SK-N-SH (cell line): ENCODE data around the gene LRRC17. TPM values are rescaled to one million over a fixed set of nuclear protein-coding genes. Genes with fewer than 3 reads are reported as not detected.
A peak's percentile ranks its signal among the peaks of the same experiment; 100 is the strongest.

Experiments used
- CTCF ChIA-PET: fragments of 300-600, 350-600 bp; formaldehyde crosslinking; extraction: SDS; loops from one replicate; lab custom pipeline; 2021; lab: Yijun Ruan, JAX
- POLR2A ChIA-PET: fragments of 350-600 bp; sonication (Branson Sonifier 250); formaldehyde crosslinking; extraction: SDS; loops from one replicate; lab custom pipeline; 2020; ENCODE audit warnings: antibody characterized with exemption, inconsistent platforms; lab: Yijun Ruan, JAX
- DNase-seq: peaks from one replicate; pipeline ENCODE4 v3.0.0; 2012
- H2AFZ ChIP-seq: fragments of 200-600 bp; sonication (generic); 2 replicates; pipeline ENCODE4 v1.8.1; 2016; ENCODE audit warnings: antibody characterized with exemption, mild to moderate bottlenecking, low read depth
- H3F3A ChIP-seq: fragments of 200-600 bp; sonication (generic); replicated peaks from 2 replicates; pipeline ENCODE3; 2016; ENCODE audit warnings: antibody characterized with exemption, mild to moderate bottlenecking; ENCODE audit not compliant: insufficient read depth
- H3K27ac ChIP-seq, 2 experiments: fragments of 200-500 bp in 1 of 2; fragments of 200-600 bp in 1 of 2; sonication (Bioruptor generic) in 1 of 2; sonication (generic), shearing (Covaris generic) in 1 of 2; 2 replicates each; pipeline versions ENCODE4 v1.5.1 to v1.6.1; 2014 to 2016; ENCODE audit warnings: low read depth in 2 of 2, inconsistent platforms in 1 of 2, low read length in 1 of 2, mild to moderate bottlenecking in 1 of 2, mixed read lengths in 1 of 2
- H3K27me3 ChIP-seq: fragments of 200-600 bp; sonication (generic), shearing (Covaris generic); 2 replicates; pipeline ENCODE4 v1.6.1; 2016; ENCODE audit warnings: mixed run types; ENCODE audit not compliant: insufficient read depth
- H3K36me3 ChIP-seq, 2 experiments: fragments of 200-500 bp in 1 of 2; fragments of 200-600 bp in 1 of 2; sonication (Bioruptor generic) in 1 of 2; sonication (generic) in 1 of 2; replicated peaks in 1 of 2; 2 replicates each; pipeline versions ENCODE3 to v1.5.1; 2014 to 2016; ENCODE audit warnings: low read length in 1 of 2, mild to moderate bottlenecking in 1 of 2; ENCODE audit not compliant: insufficient read depth in 2 of 2, control insufficient read depth in 1 of 2
- H3K4me1 ChIP-seq, 2 experiments: fragments of 200-500 bp in 1 of 2; fragments of 200-600 bp in 1 of 2; sonication (Bioruptor generic) in 1 of 2; sonication (generic), shearing (Covaris generic) in 1 of 2; 2 replicates each; pipeline versions ENCODE4 v1.5.1 to v1.6.1; 2014 to 2016; ENCODE audit warnings: low read depth in 1 of 2, low read length in 1 of 2, mixed run types in 1 of 2; ENCODE audit not compliant: insufficient read depth in 2 of 2, control insufficient read depth in 1 of 2
- H3K4me2 ChIP-seq: fragments of 200-600 bp; sonication (generic), shearing (Covaris generic); 2 replicates; pipeline ENCODE4 v1.6.1; 2017; ENCODE audit warnings: mixed run types
- H3K4me3 ChIP-seq, 2 experiments: fragments of 200-500 bp in 1 of 2; fragments of 200-600 bp in 1 of 2; sonication (Bioruptor generic) in 1 of 2; sonication (generic), shearing (Covaris generic) in 1 of 2; 2 replicates each; pipeline versions ENCODE4 v1.5.1 to v1.8.1; 2014 to 2016; ENCODE audit warnings: low read depth in 2 of 2, inconsistent platforms in 1 of 2, low read length in 1 of 2, mild to moderate bottlenecking in 1 of 2, mixed read lengths in 1 of 2, moderate library complexity in 1 of 2
- H3K79me2 ChIP-seq: fragments of 200-600 bp; sonication (generic); 2 replicates; pipeline ENCODE4 v1.8.1; 2017; ENCODE audit warnings: mild to moderate bottlenecking; ENCODE audit not compliant: insufficient read depth
- H3K9ac ChIP-seq: fragments of 200-600 bp; sonication (generic); 2 replicates; pipeline ENCODE4 v1.6.1; 2017; ENCODE audit warnings: mixed run types
- H3K9me2 ChIP-seq: fragments of 200-600 bp; sonication (generic); 2 replicates; pipeline ENCODE4 v1.6.1; 2017; ENCODE audit warnings: mixed run types
- H3K9me3 ChIP-seq: fragments of 200-600 bp; sonication (generic); 2 replicates; pipeline ENCODE4 v1.6.1; 2017; ENCODE audit warnings: mixed run types, mild to moderate bottlenecking, moderate library complexity
- H4K20me1 ChIP-seq: fragments of 200-600 bp; sonication (generic); 2 replicates; pipeline ENCODE4 v1.6.1; 2017; ENCODE audit warnings: mild to moderate bottlenecking, mixed run types; ENCODE audit not compliant: insufficient read depth
- ELF1 ChIP-seq: IDR thresholded peaks from 2 replicates; pipeline ENCODE4 v1.4.0; 2012
- EZH2phosphoT487 ChIP-seq: fragments of 200-600 bp; sonication (generic); IDR thresholded peaks from 2 replicates; pipeline ENCODE4 v1.6.1; 2017; ENCODE audit warnings: low read depth, mixed run types, mild to moderate bottlenecking, antibody characterized with exemption, moderate library complexity, borderline replicate concordance
- FOSL2 ChIP-seq: IDR thresholded peaks from 2 replicates; pipeline ENCODE4 v1.4.0; 2012; ENCODE audit warnings: low read depth, mild to moderate bottlenecking, moderate library complexity, borderline replicate concordance
- GABPA ChIP-seq: IDR thresholded peaks from 2 replicates; pipeline ENCODE4 v1.4.0; 2012; ENCODE audit warnings: low read depth, mild to moderate bottlenecking
- GATA2 ChIP-seq: sonication (generic); formaldehyde crosslinking; IDR thresholded peaks from 2 replicates; pipeline ENCODE4 v1.5.0; 2020; ENCODE audit warnings: mild to moderate bottlenecking, missing genetic modification reagents
- IRF3 ChIP-seq: fragments of 150-350 bp; IDR thresholded peaks from 2 replicates; pipeline ENCODE4 v1.6.1; 2016; ENCODE audit warnings: mild to moderate bottlenecking, low read depth, low read length
- NFIC ChIP-seq: IDR thresholded peaks from 2 replicates; pipeline ENCODE4 v1.4.0; 2012; ENCODE audit warnings: borderline replicate concordance
- NRF1 ChIP-seq: IDR thresholded peaks from 2 replicates; pipeline ENCODE4 v1.6.1; 2012; ENCODE audit warnings: low read depth, mild to moderate bottlenecking, low read length
- POLR2AphosphoS5 ChIP-seq: IDR thresholded peaks from 2 replicates; pipeline ENCODE4 v1.6.1; 2012; ENCODE audit warnings: low read depth, low read length
- RAD21 ChIP-seq: IDR thresholded peaks from 2 replicates; pipeline ENCODE4 v1.6.1; 2012; ENCODE audit warnings: mild to moderate bottlenecking, low read length
- SIN3A ChIP-seq: IDR thresholded peaks from 2 replicates; pipeline ENCODE4 v1.6.1; 2012; ENCODE audit warnings: low read depth, mild to moderate bottlenecking, low read length, moderate library complexity, borderline replicate concordance
- TAF1 ChIP-seq: IDR thresholded peaks from 2 replicates; pipeline ENCODE4 v1.6.1; 2012; ENCODE audit warnings: low read depth, mild to moderate bottlenecking, low read length, moderate library complexity, borderline replicate concordance
- TEAD4 ChIP-seq: IDR thresholded peaks from 2 replicates; pipeline ENCODE4 v1.4.0; 2012; ENCODE audit warnings: mild to moderate bottlenecking, borderline replicate concordance; ENCODE audit not compliant: insufficient read depth
- USF1 ChIP-seq: IDR thresholded peaks from 2 replicates; pipeline ENCODE4 v1.4.0; 2012; ENCODE audit warnings: low read depth, borderline replicate concordance
- USF2 ChIP-seq: fragments of 150-350 bp; IDR thresholded peaks from 2 replicates; pipeline ENCODE4 v1.6.1; 2017; ENCODE audit warnings: antibody characterized with exemption, low read length, low read depth, borderline replicate concordance
- WGBS: methylation state at CpG from one replicate; pipeline ENCODE4 v1.1.6; 2017; ENCODE audit warnings: low lambda C conversion rate; 5-methylcytosine and 5-hydroxymethylcytosine counted together
- polyA plus RNA-seq, 3 experiments: library from polyadenylated mRNA; depleted of rRNA; stranded (reverse); fragments of >200 nt; gene quantifications; 2 replicates each; pipeline ENCODE4 v1.2.3, GENCODE V29; 2012
- TF ChIP-seq, protein P1 (sequence below): IDR thresholded peaks from 2 replicates; pipeline ENCODE4 v1.6.1; 2012; ENCODE audit warnings: mild to moderate bottlenecking, low read depth, low read length, moderate library complexity
- TF ChIP-seq, protein P2 (sequence below): IDR thresholded peaks from 2 replicates; pipeline ENCODE4 v1.4.0; 2012; ENCODE audit warnings: low read depth

Gene LRRC17
- polyA plus RNA-seq, 1 of the 3 experiments (the other 2 are of a cell fraction): 101 TPM

GRCh38 chr7:102914585-102914984 lies 1.8 kb downstream of the LRRC17 start:
- Histone ChIP-seq H3K4me3 (peak overlapping the region in 1 of 2 experiments; percentile 48; a peak in 1 of 4 replicates), H3K79me2 (no peaks in the 10 kb centered on the region), H3K4me2 (no peak overlapping the region), H3K9me3 (no peaks in the 10 kb centered on the region), H3K9ac (no peak overlapping the region), H4K20me1 (no peaks in the 10 kb centered on the region), H2AFZ (no peak overlapping the region), H3K36me3 (no peaks in the 10 kb centered on the region), H3K27me3 (no peaks in the 10 kb centered on the region), H3K4me1 (peaks cover 0 to 18% of the 10 kb centered on the region in 2 experiments), H3F3A (peaks cover 21% of the 10 kb centered on the region), H3K27ac (no peak overlapping the region), H3K9me2 (no peaks in the 10 kb centered on the region)
- DNase-seq: no peak
- ChIA-PET POLR2A (no interaction called here), CTCF (interaction anchor here (1.2 to 1.8 kb wide), 4 partner anchors 14 to 147 kb away, joined by 3 to 4 read pairs (median 4); no protein-coding TSS in a partner anchor)
- TF ChIP-seq RAD21: no peak
- TF ChIP-seq POLR2AphosphoS5: no peak
- no peak for TF ChIP-seq FOSL2
- no peak for TF ChIP-seq IRF3
- TF ChIP-seq EZH2phosphoT487: no peak
- 85% methylated on average over 8 of the region's 8 CpGs for WGBS

DNA sequence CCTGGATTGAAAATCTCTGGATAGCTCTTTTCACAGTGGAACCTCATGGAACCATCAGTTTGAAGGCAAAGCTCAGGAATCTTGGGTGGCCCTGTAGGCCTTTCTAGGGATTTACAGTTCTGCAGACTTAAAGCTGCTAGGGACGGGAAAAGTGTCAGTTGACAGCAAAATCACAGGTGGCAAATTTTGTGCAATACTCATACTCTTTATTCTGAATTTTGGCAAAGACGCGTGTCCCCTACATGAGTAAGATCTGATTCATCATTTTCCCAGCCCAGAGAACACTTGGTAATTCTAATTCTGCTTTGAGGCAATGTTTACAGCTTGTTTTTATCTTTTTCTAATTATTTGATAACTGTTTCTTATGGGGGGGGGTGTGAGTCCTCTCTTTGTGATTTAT lies 3.6 kb downstream of the LRRC17 start:
- H3F3A ChIP-seq: peaks cover 21% of the 10 kb centered on the region
- H3K4me1 ChIP-seq: peaks cover 0 to 18% of the 10 kb centered on the region in 2 experiments
- H3K36me3 ChIP-seq: no peaks in the 10 kb centered on the region
- H4K20me1 ChIP-seq: no peaks in the 10 kb centered on the region
- DNase-seq: no peak
- no peaks in the 10 kb centered on the region for H3K79me2 ChIP-seq
- H3K27me3 ChIP-seq: no peaks in the 10 kb centered on the region
- peak overlapping the region; percentile 12 for H3K4me2 ChIP-seq
- H3K27ac ChIP-seq: peak overlapping the region; percentile 11 to 79; a peak in 3 of 4 replicates
- POLR2A ChIA-PET: interaction anchor here (0.5 kb wide), 1 partner anchor 535 kb away, joined by 3 read pairs; no protein-coding TSS in a partner anchor
- H3K9ac ChIP-seq: peak overlapping the region; percentile 19; the same call in 1 of the 2 replicates
- 23% methylated on average over 3 of the region's 3 CpGs for WGBS
- CTCF ChIA-PET: no interaction called here
- H3K9me3 ChIP-seq: no peaks in the 10 kb centered on the region
- no peaks in the 10 kb centered on the region for H3K9me2 ChIP-seq
- H3K4me3 ChIP-seq: no peak overlapping the region
- peak overlapping the region; percentile 20; the same call in 1 of the 2 replicates for H2AFZ ChIP-seq
- TF ChIP-seq USF1 (no peak), ELF1 (no peak), USF2 (no peak), NFIC (peak; percentile 93), NRF1 (no peak), TEAD4 (peak; percentile 52; the same call in 1 of the 2 replicates), GATA2 (CRISPR knock-in tag) (no peak), GABPA (0 out of 2 replicates have a peak, but pooled peaks have one; percentile 6), SIN3A (0 out of 2 replicates have a peak, but pooled peaks have one; percentile 73), IRF3 (no peak), TAF1 (no peak)
- TF ChIP-seq, protein P1, sequence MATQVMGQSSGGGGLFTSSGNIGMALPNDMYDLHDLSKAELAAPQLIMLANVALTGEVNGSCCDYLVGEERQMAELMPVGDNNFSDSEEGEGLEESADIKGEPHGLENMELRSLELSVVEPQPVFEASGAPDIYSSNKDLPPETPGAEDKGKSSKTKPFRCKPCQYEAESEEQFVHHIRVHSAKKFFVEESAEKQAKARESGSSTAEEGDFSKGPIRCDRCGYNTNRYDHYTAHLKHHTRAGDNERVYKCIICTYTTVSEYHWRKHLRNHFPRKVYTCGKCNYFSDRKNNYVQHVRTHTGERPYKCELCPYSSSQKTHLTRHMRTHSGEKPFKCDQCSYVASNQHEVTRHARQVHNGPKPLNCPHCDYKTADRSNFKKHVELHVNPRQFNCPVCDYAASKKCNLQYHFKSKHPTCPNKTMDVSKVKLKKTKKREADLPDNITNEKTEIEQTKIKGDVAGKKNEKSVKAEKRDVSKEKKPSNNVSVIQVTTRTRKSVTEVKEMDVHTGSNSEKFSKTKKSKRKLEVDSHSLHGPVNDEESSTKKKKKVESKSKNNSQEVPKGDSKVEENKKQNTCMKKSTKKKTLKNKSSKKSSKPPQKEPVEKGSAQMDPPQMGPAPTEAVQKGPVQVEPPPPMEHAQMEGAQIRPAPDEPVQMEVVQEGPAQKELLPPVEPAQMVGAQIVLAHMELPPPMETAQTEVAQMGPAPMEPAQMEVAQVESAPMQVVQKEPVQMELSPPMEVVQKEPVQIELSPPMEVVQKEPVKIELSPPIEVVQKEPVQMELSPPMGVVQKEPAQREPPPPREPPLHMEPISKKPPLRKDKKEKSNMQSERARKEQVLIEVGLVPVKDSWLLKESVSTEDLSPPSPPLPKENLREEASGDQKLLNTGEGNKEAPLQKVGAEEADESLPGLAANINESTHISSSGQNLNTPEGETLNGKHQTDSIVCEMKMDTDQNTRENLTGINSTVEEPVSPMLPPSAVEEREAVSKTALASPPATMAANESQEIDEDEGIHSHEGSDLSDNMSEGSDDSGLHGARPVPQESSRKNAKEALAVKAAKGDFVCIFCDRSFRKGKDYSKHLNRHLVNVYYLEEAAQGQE: no peak
- TF ChIP-seq, protein P2, sequence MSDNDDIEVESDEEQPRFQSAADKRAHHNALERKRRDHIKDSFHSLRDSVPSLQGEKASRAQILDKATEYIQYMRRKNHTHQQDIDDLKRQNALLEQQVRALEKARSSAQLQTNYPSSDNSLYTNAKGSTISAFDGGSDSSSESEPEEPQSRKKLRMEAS: no peak; the same call in 1 of the 2 replicates
